PC-3 (cell line): ENCODE measurements around the gene DDX39B. TPM values are rescaled to one million over a fixed set of nuclear protein-coding genes. Genes with fewer than 3 reads are reported as not detected.
A peak's percentile ranks its signal among the peaks of the same experiment; 100 is the strongest.

Experiments
- ATAC-seq: fragments of 200-7000 bp; cut with Tn5 transposase; 2 replicates; pipeline ENCODE4 v1.9.1; 2020; ENCODE audit warnings: mild to moderate bottlenecking, moderate library complexity
- BruUV-seq: library from RNA; stranded (reverse); fragments of 400-500 nt; replicated peaks from 2 replicates; lab custom pipeline; 2021; lab: Mats Ljungman, UMichigan
- CTCF ChIA-PET: fragments of 300-600 bp; sonication (Branson Sonifier 250); formaldehyde crosslinking; loops from one replicate; lab custom pipeline; 2022; ENCODE audit warnings: antibody characterized with exemption; lab: Charles Lee
- POLR2A ChIA-PET: fragments of 300-600 bp; sonication (Branson Sonifier 250); formaldehyde crosslinking; loops from one replicate; lab custom pipeline; 2022; ENCODE audit warnings: antibody characterized with exemption; ENCODE audit not compliant: unreplicated experiment; lab: Charles Lee
- DNase-seq: peaks from one replicate; pipeline ENCODE4 v3.0.0-alpha.2; 2015
- H2AFZ ChIP-seq: fragments of 300-600 bp; sonication (generic); 2 replicates; pipeline ENCODE4 v1.6.0; 2016; ENCODE audit warnings: antibody characterized with exemption, low read length
- H3F3A ChIP-seq: fragments of 300-600 bp; sonication (generic); one replicate; pipeline ENCODE4 v1.6.0; 2017; ENCODE audit warnings: antibody characterized with exemption, low read length, control low read depth, mild to moderate bottlenecking; ENCODE audit not compliant: unreplicated experiment
- H3K27ac ChIP-seq: fragments of 300-600 bp; sonication (generic); 2 replicates; pipeline ENCODE4 v1.5.1; 2016; ENCODE audit warnings: mild to moderate bottlenecking, low read length
- H3K27me3 ChIP-seq: fragments of 300-600 bp; sonication (generic); 2 replicates; pipeline ENCODE4 v1.6.1; 2016; ENCODE audit warnings: low read length, mixed read lengths
- H3K36me3 ChIP-seq: fragments of 300-600 bp; sonication (generic); 2 replicates; pipeline ENCODE4 v1.6.1; 2016; ENCODE audit warnings: low read depth, mixed run types, low read length, mixed read lengths
- H3K4me1 ChIP-seq: fragments of 300-600 bp; sonication (generic); 2 replicates; pipeline ENCODE4 v1.5.1; 2016; ENCODE audit warnings: low read length; ENCODE audit not compliant: insufficient read depth
- H3K4me2 ChIP-seq: fragments of 300-600 bp; sonication (generic); 2 replicates; pipeline ENCODE4 v1.6.0; 2016; ENCODE audit warnings: low read length
- H3K4me3 ChIP-seq: fragments of 300-600 bp; sonication (generic); 2 replicates; pipeline ENCODE4 v1.5.1; 2016; ENCODE audit warnings: mild to moderate bottlenecking, low read length, mixed read lengths
- H3K79me2 ChIP-seq: fragments of 300-600 bp; sonication (generic); 2 replicates; pipeline ENCODE4 v1.6.1; 2017; ENCODE audit warnings: low read length, mixed read lengths
- H3K9ac ChIP-seq: fragments of 300-600 bp; sonication (generic); 2 replicates; pipeline ENCODE4 v1.6.0; 2016; ENCODE audit warnings: mild to moderate bottlenecking, low read length
- H3K9me2 ChIP-seq: fragments of 300-600 bp; sonication (generic); replicated peaks from 2 replicates; pipeline ENCODE4 v1.6.1; 2016; ENCODE audit warnings: mixed run types, low read length, mixed read lengths
- H3K9me3 ChIP-seq: fragments of 300-600 bp; sonication (generic); 2 replicates; pipeline ENCODE4 v1.6.1; 2016; ENCODE audit warnings: low read length, mixed read lengths
- H4K20me1 ChIP-seq: fragments of 300-600 bp; sonication (generic); 2 replicates; pipeline ENCODE4 v1.6.1; 2016; ENCODE audit warnings: low read length, mixed read lengths
- CTCF ChIP-seq: fragments of 300-600 bp; sonication (generic); conservative IDR thresholded peaks from 2 replicates; pipeline ENCODE4 v1.5.1; 2017; ENCODE audit warnings: antibody characterized with exemption, low read depth, mild to moderate bottlenecking, low read length
- EZH2 ChIP-seq: fragments of 300-600 bp; sonication (generic); IDR thresholded peaks from one replicate; pipeline ENCODE4 v1.6.1; 2017; ENCODE audit warnings: antibody characterized with exemption, mild to moderate bottlenecking, low read length; ENCODE audit not compliant: unreplicated experiment
- EZH2phosphoT487 ChIP-seq: fragments of 300-600 bp; sonication (generic); IDR thresholded peaks from 2 replicates; pipeline ENCODE4 v1.6.1; 2018; ENCODE audit warnings: mild to moderate bottlenecking, antibody characterized with exemption, low read length, borderline replicate concordance
- intact Hi-C: fragments of 100-400 bp; cut with micrococcal nuclease; formaldehyde crosslinking; loops from 2 replicates; pipeline ENCODE4 v1.9.0; 2023
- total RNA-seq: library from RNA; depleted of rRNA; stranded (reverse); fragments of >200 nt; gene quantifications from 2 replicates; pipeline ENCODE4 v1.2.3, GENCODE V29; 2014

The DDX39B gene
- total RNA-seq, 1 experiment from 2014 or later = 465 TPM

GRCh38 chr6:31581434-31582229 lies 39.8 kb upstream of the DDX39B start:
- no peaks in the 10 kb centered on the region for H3K79me2 ChIP-seq
- no peaks in the 10 kb centered on the region for H3K9me2 ChIP-seq
- peaks cover 11% of the 10 kb centered on the region; the same call in 1 of the 2 replicates for H3K4me1 ChIP-seq
- H3K27me3 ChIP-seq = no peaks in the 10 kb centered on the region
- H2AFZ ChIP-seq = peak overlapping the region; percentile 99
- no peak overlapping the region for H3K27ac ChIP-seq
- H3K9me3 ChIP-seq = no peaks in the 10 kb centered on the region
- TF ChIP-seq EZH2 (no peak), CTCF (no peak), EZH2phosphoT487 (no peak)
- ChIA-PET CTCF (interaction anchor here (0.9 to 1.8 kb wide), 2 partner anchors 15 to 17 kb away, joined by 3 to 6 read pairs; no protein-coding TSS in a partner anchor), POLR2A (interaction anchor here (0.6 kb wide), 1 partner anchor 188 kb away, joined by 3 read pairs; no protein-coding TSS in a partner anchor)
- H3K36me3 ChIP-seq = no peaks in the 10 kb centered on the region
- ATAC-seq = peak; percentile 11
- H3K9ac ChIP-seq = peak overlapping the region; percentile 64
- DNase-seq = no peak
- H3K4me2 ChIP-seq = peak overlapping the region; percentile 99
- no peaks in the 10 kb centered on the region for H3F3A ChIP-seq
- TSS peak; percentile 52 for BruUV-seq
- H3K4me3 ChIP-seq = peak overlapping the region; percentile 83
- intact Hi-C loops = loop anchor here (1.0 kb wide), 1 partner anchor 17 kb away; no protein-coding TSS in a partner anchor
- H4K20me1 ChIP-seq = no peaks in the 10 kb centered on the region

- intact Hi-C loops = loop anchor here (1.0 kb wide), 1 partner anchor 17 kb away; no protein-coding TSS in a partner anchor
- DNase-seq (peak; percentile 75), ATAC-seq (peak; percentile 98)
- no peaks in the 10 kb centered on the region for H3F3A ChIP-seq
- H3K9me3 ChIP-seq = no peaks in the 10 kb centered on the region
- no peaks in the 10 kb centered on the region for H3K36me3 ChIP-seq
- no peaks in the 10 kb centered on the region for H3K79me2 ChIP-seq
- no peak overlapping the region for H3K27ac ChIP-seq
- peak overlapping the region; percentile 99 for H2AFZ ChIP-seq
- H3K4me2 ChIP-seq = peak overlapping the region; percentile 99
- H3K27me3 ChIP-seq = no peaks in the 10 kb centered on the region
- ChIA-PET POLR2A (interaction anchor here (0.6 kb wide), 1 partner anchor 189 kb away, joined by 3 read pairs; no protein-coding TSS in a partner anchor), CTCF (interaction anchor here (0.9 to 1.8 kb wide), 2 partner anchors 16 to 17 kb away, joined by 3 to 6 read pairs; no protein-coding TSS in a partner anchor)
- TF ChIP-seq EZH2phosphoT487 = no peak
- TF ChIP-seq EZH2 = no peak
- TF ChIP-seq CTCF = peak; percentile 95
- peak overlapping the region; percentile 64 for H3K9ac ChIP-seq
- no peaks in the 10 kb centered on the region for H3K9me2 ChIP-seq
- peak overlapping the region; percentile 83 for H3K4me3 ChIP-seq
- H4K20me1 ChIP-seq = no peaks in the 10 kb centered on the region
- H3K4me1 ChIP-seq = peaks cover 11% of the 10 kb centered on the region; the same call in 1 of the 2 replicates
- no TSS peak for BruUV-seq
Observed at GRCh38 chr6:31580807-31581433, 39.1 kb upstream of the DDX39B start.
